Panc1 (cell line): ENCODE data around the gene SHMT1. TPM values are rescaled to one million over a fixed set of nuclear protein-coding genes. Genes with fewer than 3 reads are reported as not detected.

Experiments
- ATAC-seq: fragments of 200-7000 bp; cut with Tn5 transposase; 2 replicates; pipeline ENCODE4 v1.9.1; 2020; ENCODE audit warnings: mild to moderate bottlenecking, moderate library complexity
- BruUV-seq: library from RNA; stranded (reverse); fragments of 400-500 nt; replicated peaks from 2 replicates; lab custom pipeline; 2021; lab: Mats Ljungman, UMichigan
- CTCF ChIA-PET: fragments of 300-600 bp; sonication (Branson Sonifier 250); formaldehyde crosslinking; loops from one replicate; lab custom pipeline; 2022; ENCODE audit warnings: antibody characterized with exemption; lab: Charles Lee
- POLR2A ChIA-PET: fragments of 300-600 bp; sonication (Branson Sonifier 250); formaldehyde crosslinking; loops from one replicate; lab custom pipeline; 2022; ENCODE audit warnings: antibody characterized with exemption; lab: Charles Lee
- DNase-seq: peaks from one replicate; pipeline ENCODE4 v3.0.0-alpha.2; 2010; ENCODE audit warnings: low read depth, low spot score
- H3K27ac ChIP-seq: 2 replicates; pipeline ENCODE4 v1.5.1; 2011; ENCODE audit warnings: mild to moderate bottlenecking, low read length, inconsistent platforms
- H3K27me3 ChIP-seq: fragments of 200-500 bp; sonication (Bioruptor generic); 2 replicates; pipeline ENCODE4 v1.6.0; 2014; ENCODE audit warnings: low read length, inconsistent platforms; ENCODE audit not compliant: control insufficient read depth, insufficient read depth
- H3K36me3 ChIP-seq: fragments of 200-500 bp; sonication (Bioruptor generic); 2 replicates; pipeline ENCODE4 v1.5.1; 2014; ENCODE audit warnings: inconsistent platforms, mild to moderate bottlenecking, low read length, moderate library complexity; ENCODE audit not compliant: control insufficient read depth, insufficient read depth
- H3K4me1 ChIP-seq: 2 replicates; pipeline ENCODE4 v1.5.1; 2011; ENCODE audit warnings: inconsistent platforms, mild to moderate bottlenecking, low read length, moderate library complexity; ENCODE audit not compliant: control insufficient read depth, insufficient read depth
- H3K4me3 ChIP-seq, 2 experiments: 2 replicates each; pipeline ENCODE4 v1.5.1; 2011 to 2012; ENCODE audit warnings: low read depth in 2 of 2, low read length in 2 of 2, mild to moderate bottlenecking in 2 of 2, inconsistent platforms in 1 of 2, moderate library complexity in 1 of 2
- H3K9me3 ChIP-seq: fragments of 200-500 bp; sonication (Bioruptor generic); 2 replicates; pipeline ENCODE4 v1.5.1; 2014; ENCODE audit warnings: low read depth, mild to moderate bottlenecking, inconsistent platforms, low read length, moderate library complexity; ENCODE audit not compliant: control insufficient read depth, insufficient read depth
- POLR2AphosphoS5 ChIP-seq: IDR thresholded peaks from 2 replicates; pipeline ENCODE4 v1.6.1; 2012; ENCODE audit warnings: mild to moderate bottlenecking, low read depth, low read length, moderate library complexity
- SIN3A ChIP-seq: IDR thresholded peaks from 2 replicates; pipeline ENCODE4 v1.6.1; 2012; ENCODE audit warnings: low read depth, mild to moderate bottlenecking, low read length, moderate library complexity, borderline replicate concordance; ENCODE audit not compliant: insufficient read depth
- TCF7L2 ChIP-seq: IDR thresholded peaks from 2 replicates; pipeline ENCODE4 v1.6.1; 2011; ENCODE audit warnings: mild to moderate bottlenecking, low read depth, low read length, inconsistent platforms
- in situ Hi-C: cut with HindIII; loops from 2 replicates; pipeline ENCODE4 v1.10.0; 2016; ENCODE audit warnings: low sequenced_read_pairs, low pct_unique_long_range_greater_than_20kb
- intact Hi-C: fragments of 100-400 bp; cut with micrococcal nuclease; formaldehyde crosslinking; loops from one replicate; pipeline ENCODE4 v1.10.0; 2022; ENCODE audit not compliant: unreplicated experiment
- total RNA-seq: library from RNA; stranded (reverse); gene quantifications from one replicate; pipeline ENCODE4 v1.2.1, GENCODE V29; 2021; ENCODE audit not compliant: unreplicated experiment
- TF ChIP-seq, protein P1 (sequence below): fragments of 450-650 bp; IDR thresholded peaks from 2 replicates; pipeline ENCODE4 v1.5.1; 2017; ENCODE audit warnings: mild to moderate bottlenecking
- TF ChIP-seq, protein P2 (sequence below), 2 experiments: IDR thresholded peaks; 2 replicates each; pipeline ENCODE4 v1.6.1; 2011 to 2012; ENCODE audit warnings: low read depth in 2 of 2, control low read depth in 1 of 2, low read length in 1 of 2, mild to moderate bottlenecking in 1 of 2, moderate library complexity in 1 of 2; ENCODE audit not compliant: insufficient read depth in 1 of 2

Gene SHMT1
- total RNA-seq, 1 experiment from 2014 or later, result 21.7 TPM

DNA sequence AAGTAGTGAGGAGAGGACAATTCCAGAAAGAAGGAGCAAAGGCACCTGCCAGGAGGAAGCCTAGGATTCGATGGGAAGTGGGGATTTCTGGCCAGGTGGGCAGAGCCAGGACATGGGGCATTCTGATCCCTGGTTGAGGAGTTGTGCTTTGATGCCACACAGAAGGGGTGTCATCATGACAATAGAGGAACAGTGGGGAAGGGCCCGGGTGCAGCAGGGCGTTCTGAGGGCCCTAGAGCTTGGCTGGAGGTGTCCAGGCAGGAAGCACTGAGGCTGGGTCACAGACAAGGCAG lies 18.5 kb upstream of the SHMT1 start:
- intact Hi-C loops, result no loop called here
- BruUV-seq, result no TSS peak
- Histone ChIP-seq H3K27ac (no peak overlapping the region), H3K27me3 (no peaks in the 10 kb centered on the region), H3K4me1 (no peaks in the 10 kb centered on the region), H3K36me3 (no peaks in the 10 kb centered on the region), H3K4me3 (no peak overlapping the region), H3K9me3 (no peaks in the 10 kb centered on the region)
- ChIA-PET POLR2A (interaction anchor here (0.7 kb wide), 1 partner anchor 385 kb away, joined by 8 read pairs; no protein-coding TSS in a partner anchor), CTCF (no interaction called here)
- ATAC-seq (no peak), DNase-seq (no peak)
- TF ChIP-seq SIN3A (no peak), POLR2AphosphoS5 (no peak), TCF7L2 (no peak)
- TF ChIP-seq, protein P1, sequence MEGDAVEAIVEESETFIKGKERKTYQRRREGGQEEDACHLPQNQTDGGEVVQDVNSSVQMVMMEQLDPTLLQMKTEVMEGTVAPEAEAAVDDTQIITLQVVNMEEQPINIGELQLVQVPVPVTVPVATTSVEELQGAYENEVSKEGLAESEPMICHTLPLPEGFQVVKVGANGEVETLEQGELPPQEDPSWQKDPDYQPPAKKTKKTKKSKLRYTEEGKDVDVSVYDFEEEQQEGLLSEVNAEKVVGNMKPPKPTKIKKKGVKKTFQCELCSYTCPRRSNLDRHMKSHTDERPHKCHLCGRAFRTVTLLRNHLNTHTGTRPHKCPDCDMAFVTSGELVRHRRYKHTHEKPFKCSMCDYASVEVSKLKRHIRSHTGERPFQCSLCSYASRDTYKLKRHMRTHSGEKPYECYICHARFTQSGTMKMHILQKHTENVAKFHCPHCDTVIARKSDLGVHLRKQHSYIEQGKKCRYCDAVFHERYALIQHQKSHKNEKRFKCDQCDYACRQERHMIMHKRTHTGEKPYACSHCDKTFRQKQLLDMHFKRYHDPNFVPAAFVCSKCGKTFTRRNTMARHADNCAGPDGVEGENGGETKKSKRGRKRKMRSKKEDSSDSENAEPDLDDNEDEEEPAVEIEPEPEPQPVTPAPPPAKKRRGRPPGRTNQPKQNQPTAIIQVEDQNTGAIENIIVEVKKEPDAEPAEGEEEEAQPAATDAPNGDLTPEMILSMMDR, result no peak
- TF ChIP-seq, protein P2, sequence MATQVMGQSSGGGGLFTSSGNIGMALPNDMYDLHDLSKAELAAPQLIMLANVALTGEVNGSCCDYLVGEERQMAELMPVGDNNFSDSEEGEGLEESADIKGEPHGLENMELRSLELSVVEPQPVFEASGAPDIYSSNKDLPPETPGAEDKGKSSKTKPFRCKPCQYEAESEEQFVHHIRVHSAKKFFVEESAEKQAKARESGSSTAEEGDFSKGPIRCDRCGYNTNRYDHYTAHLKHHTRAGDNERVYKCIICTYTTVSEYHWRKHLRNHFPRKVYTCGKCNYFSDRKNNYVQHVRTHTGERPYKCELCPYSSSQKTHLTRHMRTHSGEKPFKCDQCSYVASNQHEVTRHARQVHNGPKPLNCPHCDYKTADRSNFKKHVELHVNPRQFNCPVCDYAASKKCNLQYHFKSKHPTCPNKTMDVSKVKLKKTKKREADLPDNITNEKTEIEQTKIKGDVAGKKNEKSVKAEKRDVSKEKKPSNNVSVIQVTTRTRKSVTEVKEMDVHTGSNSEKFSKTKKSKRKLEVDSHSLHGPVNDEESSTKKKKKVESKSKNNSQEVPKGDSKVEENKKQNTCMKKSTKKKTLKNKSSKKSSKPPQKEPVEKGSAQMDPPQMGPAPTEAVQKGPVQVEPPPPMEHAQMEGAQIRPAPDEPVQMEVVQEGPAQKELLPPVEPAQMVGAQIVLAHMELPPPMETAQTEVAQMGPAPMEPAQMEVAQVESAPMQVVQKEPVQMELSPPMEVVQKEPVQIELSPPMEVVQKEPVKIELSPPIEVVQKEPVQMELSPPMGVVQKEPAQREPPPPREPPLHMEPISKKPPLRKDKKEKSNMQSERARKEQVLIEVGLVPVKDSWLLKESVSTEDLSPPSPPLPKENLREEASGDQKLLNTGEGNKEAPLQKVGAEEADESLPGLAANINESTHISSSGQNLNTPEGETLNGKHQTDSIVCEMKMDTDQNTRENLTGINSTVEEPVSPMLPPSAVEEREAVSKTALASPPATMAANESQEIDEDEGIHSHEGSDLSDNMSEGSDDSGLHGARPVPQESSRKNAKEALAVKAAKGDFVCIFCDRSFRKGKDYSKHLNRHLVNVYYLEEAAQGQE (IDR thresholded peaks at IDR 0.05; ENCODE audit: insufficient read depth in 1 of 2, low read depth in 2 of 2, low read length in 1 of 2), result no peak
- in situ Hi-C loops, result no loop called here

DNA sequence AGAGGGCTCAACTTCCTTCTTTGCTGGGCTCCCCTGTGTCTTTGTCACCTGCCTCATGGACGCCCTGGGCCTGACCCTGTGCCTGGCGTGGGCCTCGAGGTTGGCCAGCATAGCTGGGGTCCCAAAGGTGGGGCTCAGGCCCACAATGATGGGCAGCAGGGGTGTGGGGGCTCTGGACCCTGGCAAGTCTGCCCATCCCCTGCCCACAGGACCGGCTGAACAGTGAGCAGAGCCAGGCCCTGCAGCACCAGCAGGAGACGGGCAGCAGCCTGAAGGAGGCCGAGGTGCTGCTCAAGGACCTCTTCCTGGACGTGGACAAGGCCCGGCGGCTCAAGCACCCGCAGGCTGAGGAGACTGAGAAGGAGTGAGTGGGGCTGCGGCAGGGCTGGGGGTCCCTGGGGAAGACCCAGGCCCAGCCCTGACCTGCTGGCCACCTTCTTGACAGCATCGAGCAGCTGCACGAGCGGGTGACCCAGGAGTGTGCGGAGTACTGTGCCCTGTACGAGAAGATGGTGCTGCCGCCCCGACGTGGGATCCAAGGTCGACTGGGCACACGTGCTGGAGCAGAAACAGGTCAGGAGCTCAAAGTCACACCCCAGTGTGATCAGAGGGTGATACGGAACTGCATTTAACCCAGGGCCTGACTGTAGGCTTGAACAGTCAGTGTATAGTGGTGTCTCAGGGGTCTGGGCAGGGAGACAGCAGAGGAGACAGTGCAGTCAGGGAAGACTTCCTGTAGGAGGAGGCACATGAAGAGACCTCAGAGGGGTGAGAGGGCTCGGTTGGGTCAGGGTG lies 18.0 kb upstream of the SHMT1 start:
- H3K36me3 ChIP-seq, result no peaks in the 10 kb centered on the region
- no peaks in the 10 kb centered on the region for H3K4me1 ChIP-seq
- in situ Hi-C loops, result no loop called here
- H3K4me3 ChIP-seq, result no peak overlapping the region
- no peaks in the 10 kb centered on the region for H3K9me3 ChIP-seq
- TF ChIP-seq, protein P2 (IDR thresholded peaks at IDR 0.05; ENCODE audit: insufficient read depth in 1 of 2, low read depth in 2 of 2, low read length in 1 of 2), result no peak
- TF ChIP-seq POLR2AphosphoS5 (no peak), SIN3A (no peak), TCF7L2 (no peak)
- TF ChIP-seq, protein P1, result no peak
- BruUV-seq, result no TSS peak
- no peaks in the 10 kb centered on the region for H3K27me3 ChIP-seq
- POLR2A ChIA-PET, result no interaction called here
- ATAC-seq, result peak; percentile 50; the same call in 1 of the 2 replicates
- intact Hi-C loops, result no loop called here
- DNase-seq, result no peak
- no peak overlapping the region for H3K27ac ChIP-seq
- CTCF ChIA-PET, result no interaction called here
